ENCODE measurements around the gene PI16. TPM values are rescaled to one million over a fixed set of nuclear protein-coding genes. Genes with fewer than 3 reads are reported as not detected.

The PI16 gene
- total RNA-seq, 1 donor from 2014 or later = 0.14 TPM

GRCh38 chr6:36955671-36956445 is 1.3 kb downstream of the PI16 start:
- intact Hi-C loops (cut with micrococcal nuclease) = no loop called here

- intact Hi-C loops (cut with micrococcal nuclease) = no loop called here
These were observed 1.9 kb downstream of the PI16 start for GRCh38 chr6:36956446-36956820.

GRCh38 chr6:36957773-36958271 is 3.3 kb downstream of the PI16 start:
- intact Hi-C loops (cut with micrococcal nuclease) = no loop called here

GRCh38 chr6:36958775-36959554 is 4.4 kb downstream of the PI16 start:
- intact Hi-C loops (cut with micrococcal nuclease) = no loop called here

- intact Hi-C loops (cut with micrococcal nuclease) = loop anchor here (5.0 kb wide), 1 partner anchor 47 kb away; no protein-coding TSS in a partner anchor
These were observed 5.2 kb downstream of the PI16 start for GRCh38 chr6:36959555-36960250.

GRCh38 chr6:36961441-36962435 is 7.2 kb downstream of the PI16 start:
- intact Hi-C loops (cut with micrococcal nuclease) = loop anchor here (5.0 kb wide), 1 partner anchor 49 kb away; no protein-coding TSS in a partner anchor

- intact Hi-C loops (cut with micrococcal nuclease) = loop anchor here (5.0 kb wide), 1 partner anchor 51 kb away; no protein-coding TSS in a partner anchor
These were observed 8.3 kb downstream of the PI16 start for GRCh38 chr6:36962874-36963273.

GRCh38 chr6:36963451-36964290 is 9.1 kb downstream of the PI16 start:
- intact Hi-C loops (cut with micrococcal nuclease) = loop anchor here (5.0 kb wide), 1 partner anchor 51 kb away; no protein-coding TSS in a partner anchor

GRCh38 chr6:36964349-36964748 is 9.8 kb downstream of the PI16 start:
- intact Hi-C loops (cut with micrococcal nuclease) = loop anchor here (5.0 kb wide), 1 partner anchor 52 kb away; no protein-coding TSS in a partner anchor

- intact Hi-C loops (cut with micrococcal nuclease) = loop anchor here (5.0 kb wide), 1 partner anchor 53 kb away; no protein-coding TSS in a partner anchor
These were observed 10.4 kb downstream of the PI16 start for GRCh38 chr6:36964908-36965307.

GRCh38 chr6:36967301-36967700 is 12.8 kb downstream of the PI16 start:
- intact Hi-C loops (cut with micrococcal nuclease) = no loop called here

- intact Hi-C loops (cut with micrococcal nuclease) = no loop called here
These were observed 13.2 kb downstream of the PI16 start for GRCh38 chr6:36967757-36968156.

- intact Hi-C loops (cut with micrococcal nuclease) = no loop called here
These were observed 13.9 kb downstream of the PI16 start for GRCh38 chr6:36968266-36968977.

GRCh38 chr6:36969240-36969691 is 14.7 kb downstream of the PI16 start:
- intact Hi-C loops (cut with micrococcal nuclease) = no loop called here

- intact Hi-C loops (cut with micrococcal nuclease) = no loop called here
These were observed 15.7 kb downstream of the PI16 start for GRCh38 chr6:36969988-36970891.

- intact Hi-C loops (cut with micrococcal nuclease) = no loop called here
These were observed 16.6 kb downstream of the PI16 start for GRCh38 chr6:36970892-36971842.

All from T-helper 2 cell treated with Interferon-gamma antibody and Interleukin-4, amounts not matched to agents 100 ng/mL and 5 ng/mL, for 36 hours (primary cell).